ENCODE results near the gene SENP8.

The SENP8 gene

DNA sequence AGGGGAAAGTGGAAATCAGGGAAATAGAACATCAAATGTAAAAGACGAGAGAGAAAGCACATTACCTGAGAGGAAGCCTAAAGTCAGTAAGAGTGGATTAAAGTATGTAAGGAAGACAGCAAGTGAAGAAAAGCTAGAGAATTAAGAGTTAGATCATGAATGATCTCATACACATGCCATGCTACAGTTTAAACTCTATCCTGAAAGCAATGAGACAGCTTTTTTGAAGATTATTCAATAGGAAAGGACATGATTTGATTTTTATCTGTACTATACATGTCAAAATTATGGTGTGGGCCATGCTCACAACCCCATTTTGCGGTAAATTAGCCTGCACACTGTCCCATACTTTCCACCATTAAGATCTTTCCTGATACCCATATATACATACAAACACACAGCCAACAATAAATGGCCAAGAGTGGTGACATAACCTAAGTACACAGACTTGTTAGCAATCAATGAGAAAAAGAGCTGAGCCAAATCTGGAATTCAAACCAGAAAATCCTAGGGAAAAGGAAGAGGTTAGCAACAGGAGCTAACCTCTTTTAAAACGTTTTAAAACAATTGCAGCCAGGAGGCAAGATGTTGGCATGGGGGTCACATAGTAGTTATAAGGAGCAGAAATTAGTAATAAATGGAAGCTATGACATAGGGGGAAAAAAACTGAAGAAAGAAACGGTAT lies 4.7 kb upstream of the SENP8 start:
- no peak for DNase-seq (ENCODE audit: low read depth)

DNA sequence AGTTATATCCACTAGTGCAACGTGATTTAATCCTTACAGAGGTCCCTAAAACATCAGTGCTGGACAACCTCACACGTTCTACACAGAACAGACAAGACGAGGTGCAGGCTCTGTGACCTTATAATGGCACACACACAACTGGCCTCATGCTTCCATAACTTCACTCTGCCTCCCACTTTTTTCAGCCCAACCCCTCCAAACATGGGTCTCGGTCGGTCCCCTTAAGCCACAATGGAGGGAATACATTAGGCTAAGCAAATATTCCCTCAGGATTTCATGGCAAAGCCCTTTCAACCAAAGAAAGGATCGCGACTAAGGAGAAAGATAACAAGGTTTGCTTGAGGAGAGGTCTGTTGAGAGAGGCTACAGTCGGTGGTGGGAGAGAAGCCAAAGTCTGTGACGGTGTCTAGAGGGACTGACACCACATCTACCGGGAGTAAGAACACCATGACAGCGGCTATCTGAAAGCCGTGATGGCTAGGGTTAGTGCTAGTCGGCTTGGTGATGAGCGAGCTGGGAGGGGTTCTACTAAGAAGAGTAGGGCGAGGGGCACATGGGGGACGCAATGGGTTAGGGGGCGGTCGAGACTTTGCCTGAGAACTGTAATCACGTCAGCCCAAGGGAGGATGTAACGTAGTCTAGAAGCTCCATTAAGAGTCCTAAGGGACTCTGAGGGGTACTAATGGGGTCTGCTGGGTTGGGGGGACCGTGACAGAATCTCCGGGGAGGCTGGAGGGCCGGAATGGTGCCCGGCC lies 1.3 kb upstream of the SENP8 start:
- DNase-seq (ENCODE audit: low read depth), result no peak

DNA sequence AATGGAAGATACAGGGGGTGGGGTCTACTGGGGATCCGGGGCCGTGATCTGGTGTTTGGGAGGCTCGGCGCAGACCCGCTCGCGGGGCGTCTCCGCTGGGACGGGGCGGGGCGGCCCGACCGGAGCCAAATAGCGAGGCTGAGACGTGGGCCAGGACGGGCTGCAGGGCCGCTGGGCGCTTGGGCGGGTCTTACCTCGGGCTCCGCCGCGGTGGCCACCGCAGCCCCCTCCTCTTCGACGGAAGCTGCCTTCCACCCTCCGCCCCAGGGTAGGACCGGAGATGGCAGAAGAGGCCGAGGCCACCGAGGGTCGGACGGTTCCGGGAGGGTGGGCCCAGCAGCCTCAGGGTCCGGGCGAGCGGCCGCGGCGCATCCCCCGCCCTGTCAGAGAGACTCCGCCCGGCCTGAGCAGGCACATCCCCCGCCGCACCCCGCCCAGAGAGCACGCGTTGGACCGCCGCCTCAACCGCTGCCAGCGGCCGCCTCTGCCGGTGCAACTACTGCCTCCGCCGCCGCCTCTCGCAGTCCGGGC lies 652 bp upstream of the SENP8 start:
- DNase-seq (ENCODE audit: low read depth), result no peak

DNA sequence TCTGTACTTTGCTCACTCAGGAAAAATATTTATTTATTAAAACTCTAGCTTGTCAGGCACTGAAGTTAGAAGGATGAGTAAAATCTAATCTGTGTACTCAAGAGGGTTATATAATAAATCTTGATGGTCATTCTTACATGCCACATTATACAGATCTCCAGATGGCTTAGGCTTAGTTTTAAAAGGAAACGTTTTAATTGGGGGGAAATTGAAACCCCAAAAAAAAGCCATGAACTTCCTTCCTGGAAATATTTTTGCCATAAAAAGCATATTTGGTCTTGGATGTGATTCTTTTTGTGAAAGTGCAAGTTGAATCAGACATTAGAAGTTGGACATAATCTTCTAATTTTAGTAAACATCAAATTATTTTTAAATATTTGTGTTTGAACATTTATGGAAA lies 6.0 kb downstream of the SENP8 start:
- DNase-seq (ENCODE audit: low read depth), result no peak

DNA sequence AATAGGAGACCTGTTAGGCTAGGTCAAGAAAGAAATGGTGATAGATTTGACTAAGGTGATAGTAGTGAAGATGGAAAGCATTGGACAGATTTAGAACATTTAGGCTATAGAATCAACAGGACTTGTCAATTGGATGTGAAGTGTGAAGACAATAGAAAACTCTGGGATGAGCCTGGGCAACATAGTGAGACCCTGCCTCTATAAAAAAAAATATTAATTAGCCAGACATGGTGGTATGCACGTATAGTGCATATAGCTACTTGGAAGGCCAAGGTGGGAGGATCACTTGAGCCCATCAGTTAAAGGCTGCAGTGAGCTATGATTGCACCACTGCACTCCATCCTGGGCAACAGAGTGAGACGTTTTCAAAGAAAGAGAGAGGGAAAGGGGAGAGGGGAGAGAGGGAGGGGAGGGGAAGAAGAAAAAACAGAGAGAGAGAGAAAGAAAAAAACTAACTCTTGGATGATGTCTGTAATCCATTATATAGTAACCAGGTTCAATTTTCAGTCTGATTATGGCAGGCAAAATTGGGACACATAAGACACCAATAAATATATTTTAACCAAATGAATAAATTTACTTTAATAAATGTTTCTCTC lies 9.6 kb downstream of the SENP8 start:
- no peak for DNase-seq (ENCODE audit: low read depth)

DNA sequence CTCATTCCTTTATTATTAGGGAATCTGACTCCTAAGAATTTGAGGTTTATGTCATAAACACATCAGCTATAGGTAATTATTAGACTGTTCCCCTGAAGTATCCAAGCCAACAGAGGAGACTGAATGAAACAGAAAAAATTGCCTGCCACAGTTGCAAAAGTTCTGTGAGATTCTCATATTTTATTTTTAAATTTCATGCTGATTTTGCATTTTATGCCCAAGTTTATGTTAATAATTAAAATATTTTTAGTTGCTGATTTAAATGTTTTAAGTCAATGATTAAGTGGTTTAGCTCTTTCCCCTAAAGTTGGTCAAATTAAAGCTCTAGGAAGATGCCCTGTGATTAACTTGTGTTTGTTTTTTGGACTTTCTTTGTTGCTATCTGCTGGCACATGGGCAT lies 10.2 kb downstream of the SENP8 start:
- no peak for DNase-seq (ENCODE audit: low read depth)

DNA sequence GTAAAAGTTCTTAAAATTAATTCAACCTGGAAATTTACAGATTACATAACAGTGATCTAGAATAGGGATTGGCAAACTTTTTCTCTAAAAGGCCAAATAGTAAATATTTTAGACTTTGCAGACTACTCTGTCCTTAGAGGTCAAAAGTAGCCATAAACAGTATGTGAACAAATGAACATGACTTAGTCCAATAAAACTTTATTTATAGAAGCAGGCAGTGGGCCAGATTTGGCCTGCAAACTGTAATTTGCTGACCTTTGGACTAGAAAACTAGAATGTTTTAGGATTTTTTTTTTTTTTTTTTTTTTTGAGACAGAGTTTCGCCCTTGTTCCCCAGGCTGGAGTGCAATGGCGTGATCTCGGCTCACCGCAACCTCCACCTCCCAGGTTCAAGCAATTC lies 12.1 kb downstream of the SENP8 start:
- no peak for DNase-seq (ENCODE audit: low read depth)

DNA sequence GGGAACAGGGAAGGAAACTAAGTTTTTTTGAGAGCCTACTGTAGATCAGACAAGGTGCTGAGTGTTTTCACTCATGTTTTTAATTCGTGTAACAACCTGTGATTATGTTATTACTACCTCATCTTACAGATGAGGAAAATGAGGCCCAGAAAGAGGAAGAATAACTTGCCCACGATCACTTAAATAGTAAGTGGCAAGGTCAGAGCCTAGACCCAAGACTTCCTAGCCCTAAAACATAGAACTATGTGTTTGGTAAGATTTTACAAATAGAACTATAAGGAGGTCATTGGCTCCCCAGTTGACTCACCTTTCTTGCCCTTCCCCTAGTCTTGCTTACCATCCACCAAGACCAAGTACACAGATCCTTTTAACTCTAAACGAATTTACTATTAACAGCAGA lies 13.7 kb downstream of the SENP8 start:
- no peak for DNase-seq (ENCODE audit: low read depth)

DNA sequence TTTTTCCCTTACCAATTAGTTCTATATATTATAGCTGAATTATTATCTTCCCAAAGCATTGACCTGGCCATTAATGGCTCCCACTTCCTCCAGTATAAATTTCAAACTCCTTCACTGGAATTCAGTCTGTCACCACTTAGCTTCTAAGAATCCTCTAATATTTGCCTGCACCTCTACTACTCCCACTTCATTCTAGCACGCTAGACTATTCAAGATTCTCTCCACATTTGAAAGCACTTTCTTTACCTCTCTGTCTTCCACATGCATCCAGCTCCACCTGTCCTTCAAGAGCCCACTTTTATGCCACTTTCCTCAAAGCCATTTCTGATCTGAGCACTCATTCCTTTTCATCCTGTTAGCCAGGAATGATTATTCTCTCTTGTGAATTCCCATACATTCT lies 15.0 kb downstream of the SENP8 start:
- no peak for DNase-seq (ENCODE audit: low read depth)

DNA sequence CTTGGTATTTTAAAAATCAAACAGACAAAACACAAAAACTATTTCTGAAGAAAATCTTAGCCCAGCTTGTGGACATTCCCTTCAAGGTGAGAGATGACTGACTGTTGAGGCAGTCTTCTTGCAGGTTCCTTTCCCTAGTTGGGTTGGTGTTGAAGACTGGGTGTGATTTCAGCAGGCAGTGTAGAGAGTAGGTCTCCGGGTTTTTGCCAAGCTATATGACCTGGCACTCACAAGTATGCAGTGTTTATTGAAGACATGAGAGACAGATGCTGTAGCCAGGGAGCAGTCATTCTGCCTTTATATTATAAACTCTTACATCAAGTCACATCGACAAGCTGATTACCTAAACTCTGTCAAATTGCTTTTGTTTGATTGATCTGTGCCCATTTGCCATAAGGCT lies 17.5 kb downstream of the SENP8 start:
- DNase-seq (ENCODE audit: low read depth), result no peak

DNA sequence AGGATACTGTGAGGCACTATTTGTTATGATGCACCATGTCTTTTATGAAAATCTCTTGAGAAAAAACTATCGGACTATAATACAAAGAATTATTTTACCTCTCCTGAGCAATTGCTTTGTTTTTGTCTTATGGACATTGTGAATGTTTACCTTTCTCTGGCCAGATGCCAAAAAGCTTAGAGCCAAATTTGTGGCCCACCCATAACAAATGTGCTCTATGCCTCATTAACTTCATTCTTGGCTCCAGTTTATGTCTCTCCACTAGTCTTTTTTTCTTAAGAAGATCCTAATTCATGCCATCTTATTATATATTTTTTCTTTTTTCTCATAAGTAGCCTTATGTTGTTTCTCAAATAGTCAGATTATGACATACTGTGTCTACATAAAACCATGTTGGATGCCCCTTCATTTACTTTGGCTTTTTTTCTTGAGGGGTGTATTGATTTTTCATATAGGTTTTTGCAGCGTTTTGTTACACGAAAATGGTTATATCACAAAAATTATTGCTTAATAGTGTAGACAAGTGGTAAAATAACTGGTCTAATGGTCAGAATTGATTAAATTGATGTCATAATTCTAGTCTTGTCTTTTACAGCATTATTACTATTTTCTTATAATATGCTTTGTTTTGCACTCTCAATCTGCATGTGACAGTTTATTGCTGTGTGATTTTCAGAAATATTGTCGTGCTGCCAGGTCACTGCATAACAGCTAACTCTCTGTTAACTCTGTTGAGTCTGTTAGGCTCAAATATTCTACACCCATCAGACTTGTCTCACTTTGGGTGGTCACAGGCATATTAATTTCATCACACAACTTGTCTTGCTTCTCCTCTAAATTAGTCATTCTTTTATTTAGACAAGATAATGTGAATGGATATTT lies 18.2 kb downstream of the SENP8 start:
- no peak for DNase-seq (ENCODE audit: low read depth)

DNA sequence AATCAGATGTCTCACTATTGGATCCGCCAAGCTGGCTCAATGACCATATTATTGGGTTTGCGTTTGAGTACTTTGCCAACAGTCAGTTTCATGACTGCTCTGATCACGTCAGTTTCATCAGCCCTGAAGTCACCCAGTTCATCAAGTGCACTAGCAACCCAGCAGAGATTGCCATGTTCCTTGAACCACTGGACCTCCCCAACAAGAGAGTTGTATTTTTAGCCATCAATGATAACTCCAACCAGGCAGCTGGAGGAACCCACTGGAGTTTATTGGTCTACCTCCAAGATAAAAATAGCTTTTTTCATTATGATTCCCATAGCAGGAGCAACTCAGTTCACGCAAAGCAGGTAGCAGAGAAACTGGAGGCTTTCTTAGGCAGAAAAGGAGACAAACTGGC lies 21.5 kb downstream of the SENP8 start:
- DNase-seq (ENCODE audit: low read depth), result no peak

DNA sequence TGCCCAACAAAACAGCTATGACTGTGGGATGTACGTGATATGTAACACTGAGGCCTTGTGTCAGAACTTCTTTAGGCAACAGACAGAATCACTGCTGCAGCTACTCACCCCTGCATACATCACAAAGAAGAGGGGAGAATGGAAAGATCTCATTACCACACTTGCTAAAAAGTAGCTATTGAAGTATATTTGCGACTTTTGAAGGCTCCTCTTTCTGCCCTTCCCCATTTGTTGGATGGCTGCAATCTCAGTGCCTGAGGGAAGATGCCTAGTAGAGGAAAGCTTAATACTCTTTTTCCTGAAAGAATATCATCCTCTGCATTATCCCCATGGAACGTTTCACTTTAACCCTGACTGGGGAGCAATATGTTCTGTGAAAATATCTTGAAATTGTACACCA lies 21.9 kb downstream of the SENP8 start:
- DNase-seq (ENCODE audit: low read depth), result no peak

DNA sequence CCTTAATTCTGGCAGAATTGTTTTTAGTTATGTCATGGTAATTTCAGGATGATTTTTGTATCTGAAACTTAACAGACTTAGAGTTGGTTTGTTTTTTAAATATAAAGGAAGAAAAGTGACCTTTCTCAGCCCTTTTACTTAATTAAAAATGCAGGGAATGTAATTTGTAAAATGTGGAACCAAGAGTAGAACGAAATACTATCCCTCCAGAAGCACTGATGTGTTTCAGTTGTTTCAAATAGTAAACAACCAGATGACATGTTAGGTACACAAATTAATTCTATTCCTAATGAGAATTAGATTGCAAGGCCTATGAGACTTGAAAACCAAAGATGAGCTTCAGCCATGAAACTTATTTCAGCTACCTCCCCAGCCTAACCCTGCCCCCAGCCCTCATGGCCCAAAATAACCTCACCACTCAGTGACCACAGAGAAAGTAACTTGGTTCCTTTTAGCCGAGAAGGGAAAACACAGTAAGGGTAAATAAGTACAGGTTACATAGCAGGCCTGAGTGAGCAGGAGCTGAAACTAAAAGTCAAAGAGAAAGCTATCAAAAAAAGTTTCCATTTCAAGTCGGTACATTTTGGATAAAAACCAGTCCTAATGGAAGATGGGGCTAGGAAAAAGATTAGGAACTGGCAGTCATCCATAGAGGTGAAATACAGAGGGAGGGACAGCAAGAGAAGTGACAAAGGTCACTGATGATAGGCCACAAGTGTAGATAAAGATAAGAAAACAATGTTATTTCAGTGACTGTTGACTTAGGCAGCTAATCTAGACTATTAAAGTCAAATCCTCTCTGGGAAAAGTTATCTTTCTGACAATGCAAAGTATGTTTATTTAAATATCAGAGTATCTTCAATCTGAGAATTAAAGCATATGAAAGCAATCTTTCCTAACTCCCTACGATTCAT lies 23.2 kb downstream of the SENP8 start:
- DNase-seq (ENCODE audit: low read depth), result no peak

DNA sequence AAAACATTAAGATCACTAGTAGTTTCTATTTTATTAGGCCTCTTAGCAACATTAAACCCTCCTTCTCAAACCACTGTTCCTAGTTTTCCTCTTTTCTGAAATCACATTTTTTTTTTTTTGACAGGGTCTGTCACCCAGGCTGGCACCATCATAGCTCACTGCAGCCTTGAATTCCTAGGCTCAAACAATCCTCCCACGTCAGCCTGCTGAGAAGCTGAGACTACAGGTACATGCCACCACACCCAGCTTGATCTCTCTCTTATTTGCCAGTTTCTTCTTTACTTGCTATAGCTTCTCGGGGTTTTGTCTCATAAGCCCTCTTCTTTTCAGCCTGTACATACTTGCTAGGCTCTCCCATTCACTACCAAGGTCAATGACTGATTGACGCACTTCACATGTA lies 28.0 kb downstream of the SENP8 start:
- DNase-seq (ENCODE audit: low read depth), result no peak

DNA sequence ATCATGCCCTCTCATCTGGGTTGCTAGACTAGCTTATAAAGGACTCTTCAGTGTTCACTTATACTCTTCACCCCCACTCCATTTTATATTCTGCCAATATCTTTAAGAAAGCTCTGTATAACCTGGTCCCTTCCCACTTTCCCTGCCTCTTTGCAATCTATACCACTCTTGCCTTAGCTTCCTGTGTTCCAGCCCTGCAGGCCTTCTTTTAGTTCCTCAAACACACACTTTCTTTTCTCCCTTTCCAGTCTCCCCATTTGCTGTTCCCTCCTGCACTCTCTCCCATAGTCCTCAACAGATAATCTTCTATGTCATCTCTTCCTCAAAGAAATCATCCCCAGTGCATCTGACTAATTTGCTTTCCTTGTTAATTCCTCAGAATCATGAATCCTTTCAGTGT lies 28.7 kb downstream of the SENP8 start:
- DNase-seq (ENCODE audit: low read depth), result no peak

DNA sequence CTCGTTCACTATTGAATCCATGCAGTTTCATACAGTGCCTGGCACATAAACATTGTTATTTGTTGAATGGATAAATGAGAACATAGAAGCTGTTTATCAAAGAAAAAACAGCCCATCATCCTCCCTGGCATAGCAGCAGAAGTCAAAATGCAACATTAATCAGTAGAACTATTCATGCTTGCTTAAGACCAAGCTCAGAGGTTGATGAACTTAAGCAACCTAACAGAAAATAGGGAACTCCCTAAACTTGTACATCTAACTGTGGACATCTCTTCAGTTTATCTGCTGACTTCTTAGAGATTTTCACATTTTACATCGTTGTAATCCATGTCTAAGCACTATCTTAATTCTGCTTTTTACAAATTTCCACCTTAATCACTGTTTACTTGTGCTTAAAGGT lies 29.2 kb downstream of the SENP8 start:
- DNase-seq (ENCODE audit: low read depth), result no peak

DNA sequence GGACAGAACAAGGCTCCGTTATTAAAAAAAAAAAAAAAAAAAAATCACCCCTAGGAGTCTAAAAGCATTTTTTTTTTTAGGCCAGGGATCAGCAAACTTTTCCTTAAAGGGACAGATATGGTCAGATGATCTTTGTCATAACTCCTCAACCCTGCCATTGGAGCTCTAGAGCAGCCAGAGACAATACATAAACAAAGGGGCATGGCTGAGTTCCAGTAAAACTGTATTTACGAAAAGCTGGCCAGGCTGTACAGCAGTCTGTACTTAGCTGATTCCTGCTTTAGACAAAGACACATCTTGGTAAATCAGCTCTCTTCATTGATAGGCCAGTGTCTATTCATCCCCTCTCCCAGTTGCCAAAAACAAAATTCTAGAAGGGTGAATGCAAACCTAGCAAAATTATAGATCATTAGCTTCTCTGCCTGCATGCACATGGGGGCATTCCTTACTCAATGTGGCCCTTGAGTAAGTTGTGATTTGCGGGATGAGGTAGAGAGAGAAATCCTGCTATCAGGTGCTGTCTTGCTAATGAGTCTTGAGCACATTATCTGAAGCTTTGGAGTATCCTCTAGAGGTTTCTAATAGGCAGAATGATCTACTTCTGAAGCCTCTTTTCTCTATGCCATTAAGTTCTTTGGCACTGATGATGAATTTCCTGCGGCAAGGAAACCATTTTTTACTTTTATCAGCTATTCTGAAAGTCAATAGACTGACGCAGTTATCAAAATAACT lies 35.2 kb downstream of the SENP8 start:
- no peak for DNase-seq (ENCODE audit: low read depth)

DNA sequence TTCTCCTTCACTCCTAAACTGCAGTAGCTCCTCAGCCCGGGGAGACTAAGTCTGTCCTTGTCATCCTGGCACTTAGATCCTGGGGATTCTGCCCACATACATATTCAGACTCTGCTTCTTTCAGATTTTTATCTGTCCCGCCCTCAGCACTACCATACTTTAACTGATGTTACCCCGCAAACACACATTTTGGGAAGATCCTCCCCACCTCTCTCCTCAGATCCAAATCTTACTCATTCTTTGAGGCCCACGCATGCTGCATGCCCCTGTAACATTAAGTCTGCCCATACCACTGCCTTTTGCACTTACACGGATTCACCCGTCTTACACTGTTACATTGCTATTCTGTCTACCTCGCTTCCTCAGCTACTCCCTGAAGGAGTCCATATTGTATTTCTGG lies 36.1 kb downstream of the SENP8 start:
- DNase-seq (ENCODE audit: low read depth), result no peak

DNA sequence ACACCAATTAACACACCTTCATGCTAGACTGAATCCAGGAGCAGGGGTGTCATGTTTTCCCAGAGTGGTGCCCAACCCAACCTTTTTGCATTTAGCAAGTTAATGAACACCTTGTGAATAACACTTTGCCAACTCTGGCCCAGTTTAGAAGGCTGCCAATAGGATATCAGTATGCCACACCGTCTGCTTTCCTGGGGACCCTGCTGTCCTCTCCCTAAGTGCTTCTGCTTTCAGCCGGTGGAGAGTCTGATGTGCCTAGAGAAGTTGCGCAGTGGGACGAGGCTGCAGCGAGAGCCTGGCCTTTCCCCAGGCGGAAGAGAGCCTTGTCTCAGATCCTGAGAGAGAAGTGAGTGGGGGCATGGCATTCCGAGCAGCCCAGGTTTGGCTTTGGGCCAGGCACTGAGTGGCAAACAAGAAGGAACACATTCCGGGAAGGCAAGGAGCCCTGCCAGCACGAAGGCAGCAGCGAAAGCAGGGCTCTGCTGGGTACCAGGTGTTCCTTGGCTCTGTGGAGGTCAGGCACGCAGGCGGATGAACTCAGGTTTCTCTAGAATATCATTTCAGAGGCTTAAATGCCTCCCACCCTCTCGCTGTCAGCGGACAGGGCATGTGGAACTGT lies 36.9 kb downstream of the SENP8 start:
- DNase-seq (ENCODE audit: low read depth), result no peak
